GM15510 (cell line): Measurements from ENCODE around the gene VWA5B2.

Source experiments
- POLR2A ChIP-seq: IDR thresholded peaks from 3 replicates; pipeline ENCODE4 v1.6.1; 2011; ENCODE audit warnings: borderline replicate concordance; ENCODE audit not compliant: insufficient read length; ENCODE audit errors: extremely low read depth

The VWA5B2 gene

GRCh38 chr3:184235381-184236032 lies 6.1 kb downstream of the VWA5B2 start:
- no peak for TF ChIP-seq POLR2A

- TF ChIP-seq POLR2A: no peak
Observed at GRCh38 chr3:184236033-184236410, 6.6 kb downstream of the VWA5B2 start.

GRCh38 chr3:184236636-184237035 lies 7.3 kb downstream of the VWA5B2 start:
- no peak for TF ChIP-seq POLR2A

- no peak for TF ChIP-seq POLR2A
Observed at GRCh38 chr3:184237211-184237610, 7.8 kb downstream of the VWA5B2 start.

GRCh38 chr3:184237807-184238206 lies 8.4 kb downstream of the VWA5B2 start:
- no peak for TF ChIP-seq POLR2A

- TF ChIP-seq POLR2A: no peak
Observed at GRCh38 chr3:184238246-184238818, 8.9 kb downstream of the VWA5B2 start.

GRCh38 chr3:184239221-184239620 lies 9.8 kb downstream of the VWA5B2 start:
- no peak for TF ChIP-seq POLR2A

- TF ChIP-seq POLR2A: no peak
Observed at GRCh38 chr3:184239708-184240107, 10.3 kb downstream of the VWA5B2 start.

- TF ChIP-seq POLR2A: no peak
Observed at GRCh38 chr3:184240384-184241140, 11.2 kb downstream of the VWA5B2 start.

- TF ChIP-seq POLR2A: no peak
Observed at GRCh38 chr3:184241141-184241446, 11.7 kb downstream of the VWA5B2 start.

GRCh38 chr3:184241447-184242296 lies 12.3 kb downstream of the VWA5B2 start:
- TF ChIP-seq POLR2A: no peak

GRCh38 chr3:184242297-184242685 lies 12.9 kb downstream of the VWA5B2 start:
- no peak for TF ChIP-seq POLR2A

- peak; percentile 94 for TF ChIP-seq POLR2A
Observed at GRCh38 chr3:184248454-184249411, 19.3 kb downstream of the VWA5B2 start, which contains the start of gene ALG3. TSS of gene ALG3 (minus strand) at chr3:184248962. CDS start at chr3:184248940, 22 bp downstream.
